Kidney epithelial cell (primary cell): ENCODE results near the gene LIN7A. TPM values are rescaled to one million over a fixed set of nuclear protein-coding genes. Genes with fewer than 3 reads are reported as not detected.

ENCODE experiments used
- DNase-seq: peaks from one replicate; pipeline ENCODE4 v3.0.0-alpha.2; 2010; ENCODE audit warnings: low read depth
- H3K27me3 ChIP-seq: 2 replicates; pipeline ENCODE4 v1.6.0; 2011; ENCODE audit warnings: low read length; ENCODE audit not compliant: control insufficient read depth, insufficient read depth
- H3K36me3 ChIP-seq: 2 replicates; pipeline ENCODE4 v1.5.1; 2011; ENCODE audit warnings: low read length; ENCODE audit not compliant: control insufficient read depth, insufficient read depth
- H3K4me3 ChIP-seq: 2 replicates; pipeline ENCODE4 v1.5.1; 2011; ENCODE audit warnings: low read depth, mild to moderate bottlenecking, control low read depth, low read length
- CTCF ChIP-seq: IDR thresholded peaks from 2 replicates; pipeline ENCODE4 v1.5.1; 2011; ENCODE audit warnings: mild to moderate bottlenecking, moderate library complexity, low read length, control low read depth, inconsistent platforms; ENCODE audit not compliant: insufficient read depth, poor library complexity, severe bottlenecking
- total RNA-seq: library from RNA; depleted of rRNA; stranded (reverse); fragments of >200 nt; gene quantifications from 2 replicates; pipeline ENCODE4 v1.2.3, GENCODE V29; 2015

The LIN7A gene
- total RNA-seq, 1 donor from 2014 or later = 0.79 TPM

DNA sequence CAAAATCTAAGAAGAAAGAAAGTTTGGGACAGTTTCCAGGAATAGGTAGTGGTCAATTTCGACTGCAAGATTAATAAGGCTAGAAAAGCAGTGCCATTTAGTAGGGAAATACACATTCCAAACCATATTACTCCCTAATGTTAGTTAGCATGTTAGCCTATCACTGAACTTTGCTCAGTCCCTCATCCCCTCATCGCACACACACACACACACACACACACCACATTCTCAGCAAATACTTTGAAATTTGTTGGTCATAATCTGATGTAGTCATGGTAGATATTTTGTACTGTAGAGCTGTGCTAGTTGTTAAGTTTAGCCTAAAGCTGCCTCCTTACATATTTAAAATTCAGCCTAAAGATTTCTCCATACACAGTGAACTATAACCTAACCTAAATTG is 157.0 kb downstream of the LIN7A start:
- no peak for TF ChIP-seq CTCF
- no peak for DNase-seq
- Histone ChIP-seq H3K27me3 (no peaks in the 10 kb centered on the region), H3K4me3 (no peak overlapping the region), H3K36me3 (no peaks in the 10 kb centered on the region)

- TF ChIP-seq CTCF = no peak
- peak; percentile 63 for DNase-seq
- H3K4me3 ChIP-seq = no peak overlapping the region
- H3K27me3 ChIP-seq = no peaks in the 10 kb centered on the region
- no peaks in the 10 kb centered on the region for H3K36me3 ChIP-seq
These were observed 159.7 kb downstream of the LIN7A start for GRCh38 chr12:80778005-80778541.

DNA sequence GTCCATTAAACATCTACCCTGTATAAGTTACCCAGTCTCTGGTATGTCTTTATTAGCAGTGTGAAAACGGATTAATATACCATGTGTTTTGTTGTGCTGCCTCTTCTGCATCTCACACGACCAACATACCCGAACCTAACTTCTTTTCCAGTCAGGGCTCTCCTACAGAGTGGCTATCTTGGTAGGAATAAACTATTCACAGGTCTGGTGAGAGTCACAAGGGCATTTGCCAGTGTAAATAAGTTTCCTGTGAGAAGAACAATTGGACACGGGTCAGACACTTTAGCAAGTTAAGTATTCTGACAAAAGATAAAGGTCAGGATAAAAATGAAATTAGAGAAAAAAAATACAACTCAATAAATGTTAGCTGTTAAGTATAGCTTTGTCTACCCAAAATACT is 160.1 kb downstream of the LIN7A start:
- Histone ChIP-seq H3K27me3 (no peaks in the 10 kb centered on the region), H3K4me3 (no peak overlapping the region), H3K36me3 (no peaks in the 10 kb centered on the region)
- TF ChIP-seq CTCF = no peak
- no peak for DNase-seq

DNA sequence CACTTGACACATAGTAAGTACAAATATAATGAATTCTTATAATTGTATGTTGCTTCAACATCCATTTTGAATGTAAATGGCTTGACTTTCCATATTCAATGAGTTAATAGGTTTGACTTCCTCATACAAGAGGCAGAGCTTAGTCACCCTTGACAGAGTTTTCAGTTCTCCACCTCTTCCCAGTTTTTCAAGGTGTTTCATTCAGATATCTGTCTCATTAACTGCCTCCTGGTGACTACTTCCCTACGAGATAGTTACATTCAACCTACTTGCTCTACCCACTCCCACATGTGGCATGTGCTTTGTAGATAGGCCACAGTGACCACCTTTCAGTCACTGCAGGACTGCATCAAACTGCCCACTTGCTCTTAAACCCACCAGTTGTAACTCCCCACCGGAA is 161.0 kb downstream of the LIN7A start:
- no peak for TF ChIP-seq CTCF
- DNase-seq = no peak
- Histone ChIP-seq H3K4me3 (no peak overlapping the region), H3K36me3 (no peaks in the 10 kb centered on the region), H3K27me3 (no peaks in the 10 kb centered on the region)

DNA sequence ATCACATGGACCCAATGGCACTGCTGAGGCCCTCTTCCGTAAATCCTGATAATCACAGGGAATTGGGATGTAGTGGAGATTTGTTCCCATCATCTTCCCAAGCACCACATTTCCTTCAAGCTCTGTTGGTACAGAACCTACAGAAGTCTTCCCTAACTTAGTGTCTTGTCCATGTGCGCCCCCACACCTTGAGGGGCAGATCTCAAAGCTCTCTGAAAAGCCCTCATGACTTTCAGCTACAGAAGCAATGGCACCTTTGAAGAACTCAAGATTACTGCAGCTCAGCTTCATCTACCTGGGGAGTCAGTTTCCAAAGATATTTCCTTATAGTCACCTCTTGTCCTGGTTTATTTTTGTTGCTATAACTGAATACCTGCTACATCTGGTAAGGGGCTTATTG is 166.8 kb downstream of the LIN7A start:
- Histone ChIP-seq H3K36me3 (no peaks in the 10 kb centered on the region), H3K4me3 (no peak overlapping the region), H3K27me3 (no peaks in the 10 kb centered on the region)
- no peak for TF ChIP-seq CTCF
- no peak for DNase-seq

DNA sequence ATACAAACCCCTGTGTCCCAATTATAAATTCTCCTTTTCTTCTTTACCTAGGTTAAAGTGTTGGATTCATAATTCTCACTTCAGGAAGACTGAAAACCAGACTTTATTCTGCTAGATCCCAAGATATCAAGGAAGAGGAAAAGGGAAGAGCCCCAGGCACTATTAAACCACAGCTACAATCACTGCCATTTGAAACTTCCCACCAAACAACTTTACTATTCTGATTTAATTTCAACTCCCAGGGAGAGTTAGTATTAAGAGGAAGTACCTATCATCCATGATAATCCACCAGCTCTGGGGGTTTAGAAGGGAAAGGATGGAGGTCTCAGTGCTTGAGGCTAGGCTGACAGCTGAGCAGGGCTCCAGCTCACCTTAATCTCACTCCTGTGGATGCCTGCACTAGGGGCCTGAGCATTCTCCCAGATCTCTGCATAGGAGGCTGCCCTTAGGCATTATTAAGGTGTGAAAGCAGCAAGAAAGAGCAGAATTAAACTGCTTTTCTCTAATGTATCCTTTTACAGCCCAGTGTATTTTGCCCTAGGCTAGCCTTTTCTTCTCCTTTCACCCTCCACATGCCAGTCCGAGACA is 168.1 kb downstream of the LIN7A start:
- no peak for DNase-seq
- no peak overlapping the region for H3K4me3 ChIP-seq
- H3K36me3 ChIP-seq = no peaks in the 10 kb centered on the region
- TF ChIP-seq CTCF = no peak
- no peaks in the 10 kb centered on the region for H3K27me3 ChIP-seq
